Measurements from ENCODE around the gene OXER1.

The OXER1 gene, protein sequence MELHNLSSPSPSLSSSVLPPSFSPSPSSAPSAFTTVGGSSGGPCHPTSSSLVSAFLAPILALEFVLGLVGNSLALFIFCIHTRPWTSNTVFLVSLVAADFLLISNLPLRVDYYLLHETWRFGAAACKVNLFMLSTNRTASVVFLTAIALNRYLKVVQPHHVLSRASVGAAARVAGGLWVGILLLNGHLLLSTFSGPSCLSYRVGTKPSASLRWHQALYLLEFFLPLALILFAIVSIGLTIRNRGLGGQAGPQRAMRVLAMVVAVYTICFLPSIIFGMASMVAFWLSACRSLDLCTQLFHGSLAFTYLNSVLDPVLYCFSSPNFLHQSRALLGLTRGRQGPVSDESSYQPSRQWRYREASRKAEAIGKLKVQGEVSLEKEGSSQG

DNA sequence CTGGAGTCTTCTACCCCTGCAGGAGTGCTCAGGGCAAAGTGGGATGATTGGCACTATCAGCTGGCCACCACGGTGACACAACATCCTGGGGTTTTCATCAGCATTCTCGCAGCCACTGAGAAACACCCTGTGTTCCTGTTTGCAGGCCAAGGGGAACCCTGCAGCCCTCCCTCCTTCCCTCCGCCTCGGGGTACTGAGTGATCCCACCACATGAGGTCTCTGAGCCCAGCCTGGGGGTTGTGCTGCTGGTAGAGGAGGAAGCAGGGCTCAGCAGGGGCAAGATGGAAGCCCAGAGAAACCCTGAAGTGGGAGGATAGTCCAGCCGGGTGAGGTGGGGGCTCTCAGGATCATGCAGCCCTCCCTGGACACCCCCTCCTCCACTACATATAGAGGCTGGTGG, at the start of gene OXER1:
Gene OXER1 (minus strand): TSS at position 40 of the 400 bp plus-strand sequence. CDS start 73 bp downstream, outside the sequence.
- H3K4me3 ChIP-seq (ENCODE audit: low read depth, low read length), result no peak within 1 kb of the TSS

DNA sequence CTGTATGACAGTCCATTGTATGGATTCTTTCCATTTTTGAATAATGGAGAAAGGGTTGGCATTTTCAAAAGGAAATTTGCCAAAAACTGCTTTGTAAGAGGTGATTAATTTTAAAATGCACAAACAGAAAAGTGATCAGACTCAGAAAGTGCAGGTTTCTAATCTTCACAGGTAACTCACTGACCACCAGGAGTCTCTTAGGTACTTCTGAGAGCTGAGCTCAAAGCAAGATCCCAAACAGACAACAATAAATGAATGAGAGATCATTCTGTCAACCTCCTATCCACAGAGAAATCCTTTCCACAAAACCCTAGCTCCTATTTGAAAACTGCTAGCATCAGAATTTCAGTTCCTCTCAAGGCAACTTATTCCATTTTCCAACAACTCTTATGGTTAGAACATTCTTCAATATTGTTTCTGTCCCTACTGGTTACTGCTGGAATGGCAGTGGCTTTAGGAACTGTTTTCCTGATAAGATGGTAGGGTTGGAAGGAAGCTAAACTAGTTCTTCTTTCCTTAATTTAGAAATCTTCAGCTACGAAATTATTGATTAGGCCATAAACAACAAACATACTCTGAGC, 49.1 kb upstream of the OXER1 start:
- no peak overlapping the region for H3K4me3 ChIP-seq (ENCODE audit: low read depth, low read length)

DNA sequence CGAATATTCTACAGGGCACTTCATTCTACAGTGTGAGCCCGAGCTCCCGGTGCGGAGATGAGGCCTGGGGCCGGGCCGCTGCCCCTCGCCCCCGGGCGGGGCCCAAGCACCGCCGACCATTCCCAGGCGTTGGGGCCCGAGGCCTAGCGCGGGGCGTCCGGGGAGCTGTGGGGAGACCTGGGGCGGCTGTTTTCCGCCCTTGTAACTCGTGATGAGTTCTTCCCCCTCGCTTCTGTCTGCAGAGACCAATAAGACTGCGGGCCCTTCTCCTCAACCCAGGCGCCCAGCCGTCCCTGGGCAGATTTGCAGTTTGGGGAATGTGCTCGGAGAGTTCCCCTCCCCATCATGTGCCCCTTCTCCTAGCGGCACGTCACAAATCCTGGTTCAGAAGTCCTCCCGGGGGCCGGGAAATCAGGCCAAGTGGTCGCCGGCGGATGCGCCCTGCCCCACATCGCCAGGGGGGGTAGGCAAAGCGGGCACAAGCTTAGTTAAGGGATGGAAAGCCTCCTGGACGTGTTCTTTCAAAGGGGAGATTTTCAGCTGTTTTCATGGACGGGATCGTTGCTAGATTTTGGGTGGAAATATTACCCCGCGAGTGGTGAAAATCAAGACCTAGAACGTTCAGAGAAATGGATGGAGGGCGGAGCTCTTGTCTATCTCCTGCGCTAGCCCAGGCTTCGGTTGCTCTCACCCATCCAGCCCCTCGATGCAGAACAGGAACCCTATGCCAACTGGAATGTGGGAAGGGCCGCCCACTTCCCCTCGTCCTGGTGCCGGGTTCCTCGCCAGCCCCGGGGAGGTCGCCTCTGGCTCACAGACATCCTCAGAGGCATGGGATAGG, 47.3 kb upstream of the OXER1 start:
- H3K4me3 ChIP-seq (ENCODE audit: low read depth, low read length), result peak overlapping the region; percentile 82

DNA sequence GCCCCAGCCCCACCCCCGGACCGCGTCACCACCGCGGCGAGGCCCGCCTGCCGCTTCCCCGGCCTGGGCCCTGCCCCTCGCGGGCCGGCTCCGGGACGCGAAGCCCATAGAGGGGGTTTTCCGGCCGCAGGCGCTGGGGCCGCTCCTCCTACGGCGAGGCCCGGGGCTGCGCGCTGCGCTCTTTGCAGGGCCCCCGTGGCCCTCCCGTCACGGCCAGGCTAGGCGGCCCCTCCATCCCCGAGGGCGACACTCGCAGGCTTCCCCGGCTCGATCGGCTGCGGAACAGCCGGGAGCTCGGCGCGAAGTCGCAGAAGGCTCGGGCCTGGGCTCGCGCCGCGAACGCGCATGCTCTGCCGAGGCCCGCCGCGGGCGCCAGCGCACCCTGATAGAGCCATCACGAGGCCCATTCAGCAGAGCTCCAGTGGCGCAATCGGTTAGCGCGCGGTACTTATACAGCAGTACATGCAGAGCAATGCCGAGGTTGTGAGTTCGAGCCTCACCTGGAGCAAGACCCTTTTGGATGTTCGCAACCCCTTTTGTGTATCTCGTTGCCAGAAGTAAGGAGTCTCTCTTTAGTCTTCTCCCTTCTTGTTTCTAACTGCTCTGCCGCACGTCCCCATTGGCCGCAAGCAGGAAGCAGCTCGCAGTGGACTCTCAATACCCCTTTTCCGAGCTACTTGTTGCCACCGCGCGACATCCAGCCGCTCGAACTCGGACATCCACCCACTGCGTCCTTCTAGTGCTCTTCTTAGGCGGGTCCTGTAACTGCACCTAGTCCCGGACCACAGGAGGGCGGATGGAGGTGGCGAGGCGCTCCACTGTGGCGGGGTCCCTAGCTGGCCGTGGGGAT, 46.4 kb upstream of the OXER1 start:
- H3K4me3 ChIP-seq (ENCODE audit: low read depth, low read length), result peak overlapping the region; percentile 82

GRCh38 chr2:42809819-42810120, 45.8 kb upstream of the OXER1 start:
- H3K4me3 ChIP-seq (ENCODE audit: low read depth, low read length), result peak overlapping the region; percentile 22

GRCh38 chr2:42809131-42809818, 45.3 kb upstream of the OXER1 start:
- H3K4me3 ChIP-seq (ENCODE audit: low read depth, low read length), result peak overlapping the region; percentile 22

GRCh38 chr2:42808301-42808700, 44.4 kb upstream of the OXER1 start:
- no peak overlapping the region for H3K4me3 ChIP-seq (ENCODE audit: low read depth, low read length)

- no peak overlapping the region for H3K4me3 ChIP-seq (ENCODE audit: low read depth, low read length)
Observed at GRCh38 chr2:42806786-42807185, 42.9 kb upstream of the OXER1 start.

DNA sequence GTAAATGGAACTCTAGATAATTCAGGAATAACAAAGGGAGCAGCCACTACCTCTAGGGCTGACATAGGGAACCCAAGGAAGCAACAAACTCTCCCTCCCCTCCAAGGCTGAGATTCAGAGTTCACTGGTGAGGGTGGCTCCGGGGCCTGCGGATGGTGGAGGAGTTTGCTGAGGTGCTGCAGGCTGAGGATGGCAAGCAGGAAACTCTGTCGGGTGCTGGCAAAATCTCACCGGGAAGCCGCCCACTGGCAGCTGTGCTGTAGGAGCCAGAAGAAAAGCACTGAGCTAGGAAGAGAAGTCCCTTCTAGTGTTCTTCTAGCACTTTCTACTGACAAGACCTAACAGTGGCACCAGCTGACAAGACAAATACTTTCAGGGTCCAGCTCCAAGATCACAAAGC, 41.0 kb upstream of the OXER1 start:
- no peak overlapping the region for H3K4me3 ChIP-seq (ENCODE audit: low read depth, low read length)

- no peak overlapping the region for H3K4me3 ChIP-seq (ENCODE audit: low read depth, low read length)
Observed at GRCh38 chr2:42804338-42804737, 40.4 kb upstream of the OXER1 start.

- no peak overlapping the region for H3K4me3 ChIP-seq (ENCODE audit: low read depth, low read length)
Observed at GRCh38 chr2:42802150-42802549, 38.2 kb upstream of the OXER1 start.

GRCh38 chr2:42801381-42801780, 37.4 kb upstream of the OXER1 start:
- no peak overlapping the region for H3K4me3 ChIP-seq (ENCODE audit: low read depth, low read length)

- no peak overlapping the region for H3K4me3 ChIP-seq (ENCODE audit: low read depth, low read length)
Observed at GRCh38 chr2:42800981-42801380, 37.0 kb upstream of the OXER1 start.

- H3K4me3 ChIP-seq (ENCODE audit: low read depth, low read length), result no peak overlapping the region
Observed at GRCh38 chr2:42800461-42800962, 36.6 kb upstream of the OXER1 start.

GRCh38 chr2:42799881-42800280, 35.9 kb upstream of the OXER1 start:
- H3K4me3 ChIP-seq (ENCODE audit: low read depth, low read length), result no peak overlapping the region

GRCh38 chr2:42797281-42797680, 33.3 kb upstream of the OXER1 start:
- H3K4me3 ChIP-seq (ENCODE audit: low read depth, low read length), result no peak overlapping the region

- H3K4me3 ChIP-seq (ENCODE audit: low read depth, low read length), result no peak overlapping the region
Observed at GRCh38 chr2:42796427-42797248, 32.7 kb upstream of the OXER1 start.

DNA sequence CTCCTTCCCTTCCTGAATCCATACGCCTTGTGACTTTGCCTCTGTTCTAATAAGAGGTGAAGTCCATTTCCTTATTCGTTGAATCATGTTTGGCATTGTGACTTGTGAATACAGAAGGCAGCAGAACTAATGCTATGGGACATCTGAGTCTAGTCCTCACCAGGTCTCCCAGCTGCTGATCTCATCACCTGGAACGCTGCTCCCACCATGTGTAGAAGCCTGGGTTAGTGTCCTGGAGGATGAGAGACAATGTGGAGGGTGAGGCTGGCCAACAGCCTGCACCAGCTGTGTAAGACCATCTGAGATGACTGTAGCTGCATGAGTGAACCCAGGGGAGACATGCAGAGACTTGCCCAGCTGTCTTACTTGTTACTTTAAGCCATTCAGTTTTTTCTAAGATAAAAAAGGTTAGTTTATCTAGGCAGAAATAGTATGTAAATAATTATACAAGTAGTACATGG, 31.9 kb upstream of the OXER1 start:
- H3K4me3 ChIP-seq (ENCODE audit: low read depth, low read length), result no peak overlapping the region

DNA sequence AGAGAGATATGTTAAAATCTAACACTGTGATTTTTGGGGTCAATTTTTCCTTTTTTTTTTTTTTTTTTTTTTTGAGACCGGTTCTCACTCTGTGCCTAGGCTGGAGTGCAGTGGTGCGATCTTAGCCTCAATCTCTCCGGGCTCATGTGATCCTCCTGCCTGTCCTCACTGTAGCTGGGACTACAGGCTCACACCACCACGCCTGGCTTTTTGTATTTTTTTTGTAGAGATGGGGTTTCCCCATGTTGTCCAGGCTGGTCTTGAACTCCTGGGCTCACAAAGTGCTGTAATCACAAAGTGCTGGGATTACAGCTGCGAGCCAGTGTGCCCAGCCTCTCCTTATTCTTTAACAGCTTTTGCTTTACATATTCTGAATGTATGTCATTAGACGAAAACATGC, 31.3 kb upstream of the OXER1 start:
- H3K4me3 ChIP-seq (ENCODE audit: low read depth, low read length), result no peak overlapping the region
